ENCODE results near the gene ZNF581. TPM values are rescaled to one million over a fixed set of nuclear protein-coding genes. Genes with fewer than 3 reads are reported as not detected.

ZNF581 gene
- polyA plus RNA-seq, 3 donors, result 25.1 to 31.6 (median 29.4) TPM

DNA sequence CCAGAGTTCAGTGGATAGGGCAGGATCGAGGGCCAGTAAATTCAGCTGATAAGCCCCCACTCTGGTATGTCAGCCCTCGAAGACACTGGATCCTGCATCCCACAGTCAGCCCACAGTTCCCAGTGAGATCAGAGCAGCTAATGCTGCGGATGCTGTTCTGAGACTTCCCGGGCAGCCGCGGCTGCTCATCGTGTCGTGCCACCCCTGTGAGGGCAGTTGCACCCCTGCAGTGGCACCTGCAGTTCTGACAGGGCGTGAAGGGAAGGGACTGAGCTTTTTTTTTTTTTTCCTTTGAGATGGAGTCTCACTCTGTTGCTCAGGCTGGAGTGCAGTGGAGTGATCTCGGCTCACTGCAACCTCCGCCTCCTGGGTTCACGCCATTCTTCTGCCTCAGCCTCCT is 24.1 kb downstream of the ZNF581 start:
- H3K27ac Mint-ChIP-seq, result no peak overlapping the region
- Histone ChIP-seq H4K20me1 (ENCODE audit: insufficient read depth, low read length) (peaks cover 100% of the 10 kb centered on the region), H3K27ac (ENCODE audit: low read depth in 1 of 2, low read length in 2 of 2) (peak overlapping the region in 1 of 2 donors; percentile 20), H3K79me2 (ENCODE audit: insufficient read depth, low read length) (peaks cover 98% of the 10 kb centered on the region), H3K4me1 (ENCODE audit: control insufficient read depth in 1 of 2, insufficient read depth in 2 of 2, low read length in 2 of 2) (no peaks in the 10 kb centered on the region), H3K4me2 (replicated peaks; ENCODE audit: extremely low read depth, low read length, poor library complexity, severe bottlenecking) (no peak overlapping the region), H2AFZ (ENCODE audit: insufficient read depth, low read depth, low read length, poor library complexity, severe bottlenecking) (no peak overlapping the region), H3K27me3 (ENCODE audit: control insufficient read depth in 2 of 2, insufficient read depth in 2 of 2, low read length in 2 of 2) (no peaks in the 10 kb centered on the region), H3K9me3 (replicated peaks in 1 of 2; ENCODE audit: control insufficient read depth in 1 of 2, insufficient read depth in 1 of 2, low read length in 2 of 2) (no peaks in the 10 kb centered on the region), H3K9ac (ENCODE audit: insufficient read depth, low read length, poor library complexity, severe bottlenecking) (no peak overlapping the region), H3K36me3 (replicated peaks in 1 of 2; ENCODE audit: control insufficient read depth in 1 of 2, insufficient read depth in 2 of 2, low read length in 2 of 2) (peaks cover 82 to 94% of the 10 kb centered on the region in 2 donors), H3K4me3 (replicated peaks in 1 of 3; ENCODE audit: low read depth in 2 of 3, low read length in 3 of 3) (no peak overlapping the region)
- H3K4me3 Mint-ChIP-seq, result no peak overlapping the region
- H3K27me3 Mint-ChIP-seq (ENCODE audit: low read depth in 3 of 3), result no peaks in the 10 kb centered on the region
- 94% methylated on average over 5 of the region's 12 CpGs for WGBS (ENCODE audit: insufficient coverage)
- intact Hi-C loops (cut with micrococcal nuclease), result no loop called here
- peaks cover 80 to 94% of the 10 kb centered on the region in 2 donors for H3K36me3 Mint-ChIP-seq
- H3K9me3 Mint-ChIP-seq, result peaks cover 0 to 2% (median 0%) of the 10 kb centered on the region in 7 donors
- H3K4me1 Mint-ChIP-seq, result peaks cover 6% of the 10 kb centered on the region
- TF ChIP-seq, protein P1, sequence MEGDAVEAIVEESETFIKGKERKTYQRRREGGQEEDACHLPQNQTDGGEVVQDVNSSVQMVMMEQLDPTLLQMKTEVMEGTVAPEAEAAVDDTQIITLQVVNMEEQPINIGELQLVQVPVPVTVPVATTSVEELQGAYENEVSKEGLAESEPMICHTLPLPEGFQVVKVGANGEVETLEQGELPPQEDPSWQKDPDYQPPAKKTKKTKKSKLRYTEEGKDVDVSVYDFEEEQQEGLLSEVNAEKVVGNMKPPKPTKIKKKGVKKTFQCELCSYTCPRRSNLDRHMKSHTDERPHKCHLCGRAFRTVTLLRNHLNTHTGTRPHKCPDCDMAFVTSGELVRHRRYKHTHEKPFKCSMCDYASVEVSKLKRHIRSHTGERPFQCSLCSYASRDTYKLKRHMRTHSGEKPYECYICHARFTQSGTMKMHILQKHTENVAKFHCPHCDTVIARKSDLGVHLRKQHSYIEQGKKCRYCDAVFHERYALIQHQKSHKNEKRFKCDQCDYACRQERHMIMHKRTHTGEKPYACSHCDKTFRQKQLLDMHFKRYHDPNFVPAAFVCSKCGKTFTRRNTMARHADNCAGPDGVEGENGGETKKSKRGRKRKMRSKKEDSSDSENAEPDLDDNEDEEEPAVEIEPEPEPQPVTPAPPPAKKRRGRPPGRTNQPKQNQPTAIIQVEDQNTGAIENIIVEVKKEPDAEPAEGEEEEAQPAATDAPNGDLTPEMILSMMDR (IDR thresholded peaks at IDR 0.05), result no peak
- no peak for DNase-seq

DNA sequence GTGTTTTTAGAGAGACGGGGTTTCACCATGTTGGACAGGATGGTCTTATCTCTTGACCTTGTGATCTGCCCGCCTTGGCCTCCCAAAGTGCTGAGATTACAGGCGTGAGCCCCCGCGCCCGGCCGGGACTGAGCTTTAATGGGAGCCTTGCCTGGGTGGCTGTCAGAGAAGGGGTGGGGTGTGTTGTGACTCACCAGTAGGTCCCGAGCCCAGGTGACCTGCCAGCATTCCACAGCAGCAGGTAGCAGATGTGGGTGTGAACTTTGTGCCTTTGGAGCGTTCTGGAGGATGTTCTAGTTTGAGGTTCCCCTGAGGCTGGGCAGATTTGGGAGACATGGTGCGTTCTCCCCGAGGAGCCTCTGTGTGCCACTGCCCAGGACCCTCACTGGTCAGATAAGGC is 24.5 kb downstream of the ZNF581 start:
- no peak for DNase-seq
- H3K9ac ChIP-seq (ENCODE audit: insufficient read depth, low read length, poor library complexity, severe bottlenecking), result no peak overlapping the region
- no peaks in the 10 kb centered on the region for H3K4me1 ChIP-seq (ENCODE audit: control insufficient read depth in 1 of 2, insufficient read depth in 2 of 2, low read length in 2 of 2)
- peaks cover 0 to 2% (median 0%) of the 10 kb centered on the region in 7 donors for H3K9me3 Mint-ChIP-seq
- no peaks in the 10 kb centered on the region for H3K27me3 ChIP-seq (ENCODE audit: control insufficient read depth in 2 of 2, insufficient read depth in 2 of 2, low read length in 2 of 2)
- H3K4me3 ChIP-seq (replicated peaks in 1 of 3; ENCODE audit: low read depth in 2 of 3, low read length in 3 of 3), result no peak overlapping the region
- H3K27ac ChIP-seq (ENCODE audit: low read depth in 1 of 2, low read length in 2 of 2), result no peak overlapping the region
- H3K27ac Mint-ChIP-seq, result peak overlapping the region in 2 of 7 donors; percentile 18 to 25
- H3K79me2 ChIP-seq (ENCODE audit: insufficient read depth, low read length), result peaks cover 98% of the 10 kb centered on the region
- no peaks in the 10 kb centered on the region for H3K9me3 ChIP-seq (replicated peaks in 1 of 2; ENCODE audit: control insufficient read depth in 1 of 2, insufficient read depth in 1 of 2, low read length in 2 of 2)
- TF ChIP-seq, protein P1 (IDR thresholded peaks at IDR 0.05), result no peak
- WGBS (ENCODE audit: insufficient coverage), result 88% methylated on average over 6 of the region's 11 CpGs
- peaks cover 100% of the 10 kb centered on the region for H4K20me1 ChIP-seq (ENCODE audit: insufficient read depth, low read length)
- H3K27me3 Mint-ChIP-seq (ENCODE audit: low read depth in 3 of 3), result no peaks in the 10 kb centered on the region
- H3K36me3 Mint-ChIP-seq, result peaks cover 77 to 94% of the 10 kb centered on the region in 2 donors
- H3K4me2 ChIP-seq (replicated peaks; ENCODE audit: extremely low read depth, low read length, poor library complexity, severe bottlenecking), result no peak overlapping the region
- no peak overlapping the region for H2AFZ ChIP-seq (ENCODE audit: insufficient read depth, low read depth, low read length, poor library complexity, severe bottlenecking)
- intact Hi-C loops (cut with micrococcal nuclease), result no loop called here
- peaks cover 6% of the 10 kb centered on the region for H3K4me1 Mint-ChIP-seq
- peaks cover 79 to 93% of the 10 kb centered on the region in 2 donors for H3K36me3 ChIP-seq (replicated peaks in 1 of 2; ENCODE audit: control insufficient read depth in 1 of 2, insufficient read depth in 2 of 2, low read length in 2 of 2)
- no peak overlapping the region for H3K4me3 Mint-ChIP-seq

Measured in CD14-positive monocyte (primary cell).